Activated CD4-positive, alpha-beta T cell treated with anti-CD3 and anti-CD28 coated beads for 24 hours (primary cell): Measurements from ENCODE around the gene GREM1.

ENCODE experiments used
- DNase-seq, 2 donors: peaks; one replicate each; pipeline ENCODE4 v3.0.0-alpha.2; 2020; ENCODE audit warnings: low read depth in 2 of 2

The GREM1 gene

GRCh38 chr15:32717426-32718226, at the start of gene GREM1:
GREM1 (plus strand) TSS chr15:32718004; CDS start chr15:32730691, 12,687 bp downstream.
- no peak for DNase-seq

- no peak for DNase-seq
Observed at GRCh38 chr15:32668942-32669341, 48.9 kb upstream of the GREM1 start.

- DNase-seq: no peak
Observed at GRCh38 chr15:32669896-32670611, 47.8 kb upstream of the GREM1 start.

- DNase-seq: no peak
Observed at GRCh38 chr15:32670623-32671022, 47.2 kb upstream of the GREM1 start.

DNA sequence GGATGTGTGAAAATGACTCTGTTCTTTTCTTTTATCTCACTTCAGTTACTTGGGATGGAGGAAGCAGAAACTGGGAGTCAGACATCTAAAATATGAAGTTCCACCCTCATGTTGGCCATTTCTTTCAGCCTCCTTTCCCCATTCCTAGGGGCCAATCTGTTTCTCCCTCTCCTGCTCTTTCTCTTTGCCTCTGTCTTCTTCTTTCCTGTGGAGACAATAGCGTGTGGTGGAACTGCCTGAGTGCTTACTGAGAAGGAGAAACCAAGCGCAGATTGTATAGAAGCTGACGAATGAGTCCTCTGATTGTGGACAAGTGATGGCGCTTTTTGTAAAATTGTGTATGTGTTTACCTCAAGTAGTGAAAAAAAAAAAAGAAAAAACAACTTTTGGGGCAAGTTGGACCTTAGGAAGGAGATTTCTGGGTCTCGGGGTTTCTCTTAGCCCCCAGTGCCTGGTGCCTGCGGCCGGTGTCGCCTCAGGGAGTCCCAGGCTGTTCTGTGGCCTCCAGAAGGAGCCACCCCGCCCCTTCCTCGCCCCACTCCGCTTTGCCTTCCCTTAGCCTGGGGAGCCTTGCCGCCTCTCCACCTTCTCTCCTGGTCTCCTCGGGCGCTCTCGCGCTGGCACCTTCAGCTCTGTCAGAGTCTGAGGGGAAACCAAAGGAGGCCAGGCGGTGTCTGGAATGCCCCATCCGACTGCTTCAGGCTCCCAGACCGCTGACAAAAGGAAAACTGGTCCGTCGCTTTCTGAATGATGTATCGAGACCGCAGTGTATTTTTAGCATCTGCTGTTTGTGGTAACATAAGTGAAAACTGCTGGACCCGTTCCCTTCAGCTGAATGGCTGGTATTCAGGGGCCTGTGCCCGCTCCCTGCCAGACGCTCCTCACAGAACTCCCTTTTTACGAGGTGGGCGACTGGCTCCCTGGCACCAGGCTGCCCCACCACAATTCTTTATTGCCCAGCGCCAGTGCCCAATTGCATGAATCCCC, 46.2 kb upstream of the GREM1 start:
- DNase-seq: no peak

GRCh38 chr15:32674681-32675080, 43.1 kb upstream of the GREM1 start:
- no peak for DNase-seq

DNA sequence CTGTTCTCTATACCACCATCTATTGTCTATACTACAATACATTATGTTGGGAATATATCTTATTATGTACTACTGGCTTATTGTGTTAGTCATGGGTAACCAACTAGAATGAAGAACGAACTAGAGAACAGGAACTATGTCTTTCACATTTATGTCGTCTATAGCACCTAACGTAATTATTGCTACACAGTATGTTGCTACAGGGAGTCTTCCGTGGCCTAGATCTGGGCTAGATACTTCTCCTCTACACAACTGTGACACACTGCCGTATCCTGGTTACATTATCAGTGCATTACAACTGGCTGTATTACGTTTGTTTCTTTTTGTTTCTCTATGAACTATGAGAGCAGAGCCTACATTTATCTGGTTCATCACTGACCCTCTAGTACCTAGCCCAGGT, 42.3 kb upstream of the GREM1 start:
- no peak for DNase-seq

DNA sequence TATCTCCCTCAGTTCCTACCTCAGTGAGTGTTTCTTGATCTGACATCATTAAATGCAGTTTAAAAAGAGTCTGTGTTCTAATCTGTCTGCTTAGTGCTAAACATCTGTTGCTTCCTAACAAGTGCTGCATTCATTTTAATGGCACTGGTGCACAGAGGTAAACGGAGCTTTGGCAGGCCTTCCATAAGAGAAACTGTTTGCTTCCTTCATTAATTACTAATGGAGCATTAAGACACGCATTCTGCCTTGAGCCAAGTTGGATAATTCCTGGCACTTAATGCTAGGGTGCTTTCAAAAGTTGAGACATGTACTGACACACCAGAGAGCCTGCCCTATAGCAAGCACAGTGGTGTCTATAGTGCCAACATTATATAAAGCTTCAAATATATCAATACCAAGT, 41.6 kb upstream of the GREM1 start:
- DNase-seq: no peak

GRCh38 chr15:32677238-32677750, 40.5 kb upstream of the GREM1 start:
- DNase-seq: no peak

GRCh38 chr15:32679298-32679690, 38.5 kb upstream of the GREM1 start:
- no peak for DNase-seq

GRCh38 chr15:32682569-32682968, 35.2 kb upstream of the GREM1 start:
- DNase-seq: no peak

- DNase-seq: no peak
Observed at GRCh38 chr15:32682977-32683630, 34.7 kb upstream of the GREM1 start.

GRCh38 chr15:32683906-32684584, 33.8 kb upstream of the GREM1 start:
- no peak for DNase-seq

DNA sequence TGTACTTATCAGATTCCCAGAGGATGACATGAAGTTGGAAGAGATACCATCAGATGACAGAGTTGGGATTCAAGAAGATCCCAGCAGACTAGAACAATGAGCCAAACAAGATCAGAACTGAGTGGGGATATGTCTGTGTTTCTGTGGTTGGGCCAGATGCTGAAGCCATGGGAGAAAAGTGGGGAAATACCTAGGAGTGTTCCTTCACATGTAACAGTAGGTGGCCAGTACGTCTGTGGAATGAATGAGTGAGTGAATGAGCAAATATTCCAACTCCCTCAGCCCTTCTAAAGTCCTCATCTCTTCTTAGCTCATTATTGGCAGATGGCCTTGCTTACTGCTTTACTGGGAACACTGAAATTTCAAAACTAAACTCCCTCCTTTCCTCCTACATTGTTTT, 32.2 kb upstream of the GREM1 start:
- DNase-seq: no peak

DNA sequence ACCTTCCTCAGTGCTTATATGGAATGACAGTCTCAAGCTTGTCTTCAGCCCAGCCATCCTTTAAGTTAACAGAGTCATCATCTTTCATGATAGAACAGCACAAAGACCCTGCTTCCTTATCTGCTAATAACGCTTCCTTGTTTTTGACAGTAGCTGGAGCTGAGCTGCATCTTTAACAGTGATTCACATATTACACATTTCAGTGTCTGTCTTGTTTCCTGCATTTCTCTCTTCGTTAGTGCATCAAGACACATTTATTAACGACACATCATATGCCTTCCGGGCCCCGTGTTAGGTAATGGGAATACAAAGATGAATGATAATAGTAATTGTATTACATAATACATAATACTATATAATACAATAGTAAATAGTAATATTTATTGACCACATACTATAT, 30.2 kb upstream of the GREM1 start:
- no peak for DNase-seq

GRCh38 chr15:32688151-32688639, 29.6 kb upstream of the GREM1 start:
- DNase-seq: no peak

GRCh38 chr15:32690941-32691688, 26.7 kb upstream of the GREM1 start:
- no peak for DNase-seq

DNA sequence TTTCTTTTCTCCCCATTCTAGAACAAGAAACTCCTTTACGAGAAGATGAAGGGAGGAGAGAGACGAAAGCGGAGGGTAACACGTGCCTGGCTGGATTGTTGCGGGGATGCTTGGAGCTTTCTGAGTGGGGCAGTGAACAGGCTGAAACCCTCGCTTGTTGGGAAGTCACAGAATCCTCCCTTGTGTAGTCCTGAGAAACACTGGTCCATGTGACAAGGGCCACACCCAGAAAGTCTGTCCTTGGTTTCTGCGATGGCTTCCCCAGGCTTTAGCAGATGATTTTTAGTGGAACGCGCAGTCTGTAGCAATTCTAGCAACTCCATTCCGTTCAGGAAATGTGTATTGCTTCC, 26.1 kb upstream of the GREM1 start:
- DNase-seq: no peak

- no peak for DNase-seq
Observed at GRCh38 chr15:32692286-32692685, 25.5 kb upstream of the GREM1 start.
